Smooth muscle cell (in vitro differentiated cells): Measurements from ENCODE around the gene FAM20B. TPM values are rescaled to one million over a fixed set of nuclear protein-coding genes. Genes with fewer than 3 reads are reported as not detected.
"Not testable (repeated sequence)": the region's sequence is repeated elsewhere in the genome, so short reads cannot be mapped to it uniquely, and the experiment has no call there.

ENCODE experiments used
- DNase-seq: peaks from one replicate; lab custom pipeline; 2025; ENCODE audit not compliant: unreplicated experiment; lab: John Stamatoyannopoulos, UW
- H2AFZ ChIP-seq: fragments of 200-600 bp; sonication (generic); 2 replicates; pipeline ENCODE4 v1.6.0; 2016; ENCODE audit warnings: antibody characterized with exemption, low read depth, mild to moderate bottlenecking
- H3F3A ChIP-seq: fragments of 200-600 bp; sonication (generic); 2 replicates; pipeline ENCODE4 v1.6.0; 2017; ENCODE audit warnings: antibody characterized with exemption, low read depth
- H3K27ac ChIP-seq: fragments of 200-600 bp; sonication (generic); 2 replicates; pipeline ENCODE4 v1.5.1; 2016; ENCODE audit warnings: low read depth, mild to moderate bottlenecking
- H3K27me3 ChIP-seq: fragments of 200-600 bp; sonication (generic); 2 replicates; pipeline ENCODE4 v1.6.1; 2016; ENCODE audit warnings: low read depth, mild to moderate bottlenecking
- H3K36me3 ChIP-seq: fragments of 200-600 bp; sonication (generic); 2 replicates; pipeline ENCODE4 v1.5.1; 2016; ENCODE audit warnings: low read depth
- H3K4me1 ChIP-seq: fragments of 200-600 bp; sonication (generic); 2 replicates; pipeline ENCODE4 v1.5.1; 2016; ENCODE audit warnings: low read depth
- H3K4me2 ChIP-seq: fragments of 200-600 bp; sonication (generic); 2 replicates; pipeline ENCODE4 v1.6.0; 2016; ENCODE audit warnings: mild to moderate bottlenecking
- H3K4me3 ChIP-seq: fragments of 200-600 bp; sonication (generic); 2 replicates; pipeline ENCODE4 v1.5.1; 2016; ENCODE audit warnings: mild to moderate bottlenecking
- H3K79me2 ChIP-seq: fragments of 200-600 bp; sonication (generic); 2 replicates; pipeline ENCODE4 v1.6.0; 2016; ENCODE audit warnings: low read depth, mild to moderate bottlenecking
- H3K9ac ChIP-seq: fragments of 200-600 bp; sonication (generic); 2 replicates; pipeline ENCODE4 v1.6.0; 2016; ENCODE audit warnings: low read depth
- H3K9me3 ChIP-seq: fragments of 200-600 bp; sonication (generic); replicated peaks from 2 replicates; pipeline ENCODE4 v1.5.1; 2016; ENCODE audit warnings: low read depth
- H4K20me1 ChIP-seq: fragments of 200-600 bp; sonication (generic); 2 replicates; pipeline ENCODE4 v1.6.0; 2016; ENCODE audit warnings: low read depth
- WGBS: methylation state at CpG from one replicate; pipeline ENCODE4 v1.1.7; 2016; ENCODE audit warnings: low lambda C conversion rate; 5-methylcytosine and 5-hydroxymethylcytosine counted together
- polyA plus RNA-seq: library from polyadenylated mRNA; unstranded; fragments of >200 nt; fragmentation: Nextera tagmentation; extraction: Ambion mirVana; gene quantifications from 2 replicates; pipeline ENCODE4 v1.2.1, GENCODE V29; 2016
- total RNA-seq: library from RNA; depleted of rRNA; stranded (reverse); fragments of >200 nt; gene quantifications from 2 replicates; pipeline ENCODE4 v1.2.3, GENCODE V29; 2014
- TF ChIP-seq, protein P1 (sequence below): fragments of 200-600 bp; sonication (generic); IDR thresholded peaks from 2 replicates; pipeline ENCODE4 v1.5.1; 2017; ENCODE audit warnings: borderline replicate concordance, mild to moderate bottlenecking, antibody characterized with exemption; ENCODE audit not compliant: insufficient read depth, poor library complexity, severe bottlenecking

The FAM20B gene
- total and polyA plus RNA-seq, 2 experiments from 2014 or later = 7.8 to 21.1 TPM

DNA sequence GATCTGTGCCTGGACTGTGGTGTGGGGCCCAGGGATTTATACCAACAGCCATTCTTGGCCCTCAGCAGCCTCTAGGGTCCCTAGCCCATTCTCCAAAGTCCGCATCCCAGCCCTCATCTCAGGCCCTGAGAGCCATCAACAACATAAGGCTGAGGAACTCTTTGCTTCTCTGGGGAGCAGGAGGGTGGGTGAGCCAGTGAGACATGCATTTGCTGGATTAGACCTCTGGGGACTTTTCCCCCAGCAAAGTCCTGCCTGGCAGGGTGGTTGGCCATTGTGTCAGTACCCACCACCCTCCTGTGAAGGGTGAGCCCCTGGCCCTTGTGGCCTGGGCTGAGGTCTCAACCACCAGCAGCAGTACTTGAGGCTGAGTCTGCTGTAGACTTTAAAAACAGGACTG, 24.2 kb upstream of the FAM20B start:
- H3K4me3 ChIP-seq = no peak overlapping the region
- whole genome bisulfite sequencing = 100% methylated on average over 1 of the region's 1 CpG
- H3K27me3 ChIP-seq = no peaks in the 10 kb centered on the region
- H2AFZ ChIP-seq = no peak overlapping the region
- DNase-seq = no peak
- H4K20me1 ChIP-seq = no peaks in the 10 kb centered on the region
- H3K27ac ChIP-seq = no peak overlapping the region
- no peaks in the 10 kb centered on the region for H3K79me2 ChIP-seq
- H3K9ac ChIP-seq = no peak overlapping the region
- no peaks in the 10 kb centered on the region for H3K9me3 ChIP-seq
- no peaks in the 10 kb centered on the region for H3K4me1 ChIP-seq
- TF ChIP-seq, protein P1, sequence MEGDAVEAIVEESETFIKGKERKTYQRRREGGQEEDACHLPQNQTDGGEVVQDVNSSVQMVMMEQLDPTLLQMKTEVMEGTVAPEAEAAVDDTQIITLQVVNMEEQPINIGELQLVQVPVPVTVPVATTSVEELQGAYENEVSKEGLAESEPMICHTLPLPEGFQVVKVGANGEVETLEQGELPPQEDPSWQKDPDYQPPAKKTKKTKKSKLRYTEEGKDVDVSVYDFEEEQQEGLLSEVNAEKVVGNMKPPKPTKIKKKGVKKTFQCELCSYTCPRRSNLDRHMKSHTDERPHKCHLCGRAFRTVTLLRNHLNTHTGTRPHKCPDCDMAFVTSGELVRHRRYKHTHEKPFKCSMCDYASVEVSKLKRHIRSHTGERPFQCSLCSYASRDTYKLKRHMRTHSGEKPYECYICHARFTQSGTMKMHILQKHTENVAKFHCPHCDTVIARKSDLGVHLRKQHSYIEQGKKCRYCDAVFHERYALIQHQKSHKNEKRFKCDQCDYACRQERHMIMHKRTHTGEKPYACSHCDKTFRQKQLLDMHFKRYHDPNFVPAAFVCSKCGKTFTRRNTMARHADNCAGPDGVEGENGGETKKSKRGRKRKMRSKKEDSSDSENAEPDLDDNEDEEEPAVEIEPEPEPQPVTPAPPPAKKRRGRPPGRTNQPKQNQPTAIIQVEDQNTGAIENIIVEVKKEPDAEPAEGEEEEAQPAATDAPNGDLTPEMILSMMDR = no peak
- H3K4me2 ChIP-seq = no peak overlapping the region
- H3F3A ChIP-seq = no peaks in the 10 kb centered on the region
- H3K36me3 ChIP-seq = no peaks in the 10 kb centered on the region

- Histone ChIP-seq H3K4me2 (peak overlapping the region; percentile 82), H2AFZ (peak overlapping the region; percentile 90)
- H4K20me1 ChIP-seq, H3K9ac ChIP-seq, H3K27me3 ChIP-seq, H3K27ac ChIP-seq, H3K79me2 ChIP-seq, H3K4me3 ChIP-seq, DNase-seq, H3K36me3 ChIP-seq, H3F3A ChIP-seq, H3K4me1 ChIP-seq, H3K9me3 ChIP-seq: not testable (repeated sequence)
- WGBS = 92% methylated on average over 8 of the region's 8 CpGs
Observed at GRCh38 chr1:179002064-179002463, 23.6 kb upstream of the FAM20B start.

GRCh38 chr1:179002552-179003345, 22.9 kb upstream of the FAM20B start:
- H3K4me2 ChIP-seq = peak overlapping the region; percentile 82
- no peaks in the 10 kb centered on the region for H4K20me1 ChIP-seq
- no peaks in the 10 kb centered on the region for H3K36me3 ChIP-seq
- H3K9me3 ChIP-seq = no peaks in the 10 kb centered on the region
- no peaks in the 10 kb centered on the region for H3F3A ChIP-seq
- TF ChIP-seq, protein P1 = peak; percentile 93
- H3K27me3 ChIP-seq = no peaks in the 10 kb centered on the region
- H2AFZ ChIP-seq = peak overlapping the region; percentile 90
- H3K4me1 ChIP-seq = no peaks in the 10 kb centered on the region
- peak overlapping the region; percentile 33 for H3K4me3 ChIP-seq
- H3K79me2 ChIP-seq = no peaks in the 10 kb centered on the region
- peak; percentile 57 for DNase-seq
- WGBS = 24% methylated on average over 20 of the region's 20 CpGs
- no peak overlapping the region for H3K27ac ChIP-seq
- no peak overlapping the region for H3K9ac ChIP-seq

DNA sequence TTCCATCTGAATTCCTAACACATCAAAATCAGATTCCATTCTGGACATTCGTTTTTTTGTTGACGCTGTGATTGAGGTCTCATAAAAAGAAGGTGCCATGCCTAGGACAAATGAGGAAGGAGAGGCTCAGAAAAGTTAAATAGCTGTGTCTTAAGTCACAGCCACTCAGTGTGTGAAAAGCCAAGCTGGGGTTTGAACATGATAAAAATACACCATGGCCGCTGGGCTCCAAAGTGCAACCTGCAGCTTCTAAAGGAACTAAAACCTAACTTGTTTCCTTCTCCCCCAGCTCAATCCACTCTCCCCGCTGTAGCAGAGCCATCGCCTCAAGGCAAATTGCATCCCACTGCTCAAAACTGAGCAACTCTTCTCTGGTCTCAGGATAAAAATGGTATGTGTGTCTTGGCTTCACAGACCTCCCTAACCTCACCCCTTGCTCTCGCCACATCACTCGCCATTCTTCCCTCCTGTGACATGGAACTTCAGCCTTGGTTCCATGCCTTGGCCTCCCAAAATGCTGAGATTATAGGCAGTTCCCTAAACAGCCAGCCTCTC, 22.1 kb upstream of the FAM20B start:
- Histone ChIP-seq H3F3A (no peaks in the 10 kb centered on the region), H3K79me2 (no peaks in the 10 kb centered on the region), H3K9me3 (no peaks in the 10 kb centered on the region), H3K27ac (no peak overlapping the region), H3K4me2 (no peak overlapping the region), H3K4me1 (no peaks in the 10 kb centered on the region), H3K4me3 (no peak overlapping the region), H2AFZ (no peak overlapping the region), H4K20me1 (no peaks in the 10 kb centered on the region), H3K36me3 (no peaks in the 10 kb centered on the region), H3K9ac (no peak overlapping the region), H3K27me3 (no peaks in the 10 kb centered on the region)
- TF ChIP-seq, protein P1 = no peak
- DNase-seq = no peak
- 82% methylated on average over 7 of the region's 7 CpGs for WGBS
